ENCODE results near the gene PHACTR3.

PHACTR3 gene

GRCh38 chr20:59671661-59672471 is 67.5 kb downstream of the PHACTR3 start:
- TF ChIP-seq CTCF (conservative IDR thresholded peaks at IDR 0.05; ENCODE audit: low read depth, low read length): no peak

GRCh38 chr20:59672576-59672975 is 68.2 kb downstream of the PHACTR3 start:
- no peak for TF ChIP-seq CTCF (conservative IDR thresholded peaks at IDR 0.05; ENCODE audit: low read depth, low read length)
- H3K4me3 ChIP-seq (ENCODE audit: low read depth, low read length): no peak overlapping the region
- no peak for DNase-seq (ENCODE audit: low read depth)

More at GRCh38 chr20:59671661-59672471, 67.5 kb downstream of the PHACTR3 start:
- no peak overlapping the region for H3K4me3 ChIP-seq (ENCODE audit: low read depth, low read length)
- DNase-seq (ENCODE audit: low read depth): no peak

- no peak for TF ChIP-seq CTCF (conservative IDR thresholded peaks at IDR 0.05; ENCODE audit: low read depth, low read length)
- H3K4me3 ChIP-seq (ENCODE audit: low read depth, low read length): no peak overlapping the region
- DNase-seq (ENCODE audit: low read depth): no peak
These were observed 69.1 kb downstream of the PHACTR3 start for GRCh38 chr20:59673288-59673997.

- DNase-seq (ENCODE audit: low read depth): no peak
- no peak overlapping the region for H3K4me3 ChIP-seq (ENCODE audit: low read depth, low read length)
- TF ChIP-seq CTCF (conservative IDR thresholded peaks at IDR 0.05; ENCODE audit: low read depth, low read length): no peak
These were observed 69.7 kb downstream of the PHACTR3 start for GRCh38 chr20:59673998-59674445.

- no peak for DNase-seq (ENCODE audit: low read depth)
- no peak for TF ChIP-seq CTCF (conservative IDR thresholded peaks at IDR 0.05; ENCODE audit: low read depth, low read length)
- no peak overlapping the region for H3K4me3 ChIP-seq (ENCODE audit: low read depth, low read length)
These were observed 71.9 kb downstream of the PHACTR3 start for GRCh38 chr20:59676126-59676850.

GRCh38 chr20:59676851-59677182 is 72.5 kb downstream of the PHACTR3 start:
- DNase-seq (ENCODE audit: low read depth): no peak
- no peak for TF ChIP-seq CTCF (conservative IDR thresholded peaks at IDR 0.05; ENCODE audit: low read depth, low read length)
- H3K4me3 ChIP-seq (ENCODE audit: low read depth, low read length): no peak overlapping the region

Measured in choroid plexus epithelial cell (primary cell).